Activated effector memory CD4-positive, alpha-beta T cell treated with anti-CD3 and anti-CD28 coated beads, Interleukin-2, amount 50 U/mL, for 16 hours (primary cell): ENCODE data around the gene PPP1R9A.

Source experiments
- DNase-seq: peaks from one replicate; pipeline ENCODE4 v3.0.0-alpha.2; 2020

Gene PPP1R9A

DNA sequence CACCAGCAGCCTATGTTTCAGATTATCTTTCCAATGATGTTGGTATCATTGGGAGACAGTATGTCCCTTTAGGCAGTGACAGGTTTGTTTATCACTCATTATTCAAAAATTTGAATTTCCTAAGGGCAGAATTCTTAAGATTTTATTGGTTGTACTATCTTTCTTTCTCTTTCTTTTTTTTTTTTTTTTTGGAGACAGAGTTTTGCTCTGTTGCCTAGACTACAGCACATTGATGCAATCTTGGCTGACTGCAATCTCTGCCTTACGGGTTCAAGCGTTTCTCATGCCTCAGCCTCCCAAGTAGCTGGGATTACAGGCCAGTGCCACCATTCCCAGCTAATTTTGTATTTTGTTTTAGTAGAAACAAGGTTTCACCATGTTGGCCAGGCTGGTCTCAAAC lies 305.8 kb downstream of the PPP1R9A start:
- DNase-seq, result no peak

DNA sequence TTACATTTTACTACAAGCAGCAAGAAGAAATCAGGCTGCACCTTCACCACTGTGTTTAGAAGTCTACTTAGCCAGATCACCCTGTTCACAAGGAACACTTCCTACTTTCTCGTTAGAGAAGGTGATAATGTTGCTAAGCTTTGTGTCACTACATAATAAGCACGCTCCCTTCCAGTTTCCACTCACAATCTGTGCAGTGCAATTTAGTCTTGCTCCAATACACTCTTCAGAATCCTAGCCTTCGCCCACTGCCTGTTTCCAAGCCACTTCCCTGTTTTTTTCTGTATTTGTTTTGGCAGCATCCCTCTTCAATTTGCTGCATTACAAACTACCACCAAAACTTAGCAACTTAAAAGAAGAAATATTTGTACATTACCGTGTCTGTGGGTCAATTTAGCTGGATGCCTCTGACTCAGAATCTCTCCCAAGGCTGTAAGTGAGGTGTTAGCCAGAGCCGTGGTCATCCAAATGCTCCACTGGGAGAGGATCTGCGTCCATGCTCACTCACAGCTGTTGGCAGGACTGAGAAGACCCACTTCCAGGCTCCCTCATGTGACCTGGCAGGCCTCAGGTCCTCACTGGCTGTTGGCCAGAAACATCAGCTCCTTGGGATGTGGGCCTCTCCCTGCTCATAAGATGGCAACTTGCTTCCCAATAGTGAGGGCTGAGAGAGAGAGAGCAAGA lies 306.6 kb downstream of the PPP1R9A start:
- DNase-seq, result no peak

GRCh38 chr7:95219721-95220120 lies 312.3 kb downstream of the PPP1R9A start:
- DNase-seq, result no peak

DNA sequence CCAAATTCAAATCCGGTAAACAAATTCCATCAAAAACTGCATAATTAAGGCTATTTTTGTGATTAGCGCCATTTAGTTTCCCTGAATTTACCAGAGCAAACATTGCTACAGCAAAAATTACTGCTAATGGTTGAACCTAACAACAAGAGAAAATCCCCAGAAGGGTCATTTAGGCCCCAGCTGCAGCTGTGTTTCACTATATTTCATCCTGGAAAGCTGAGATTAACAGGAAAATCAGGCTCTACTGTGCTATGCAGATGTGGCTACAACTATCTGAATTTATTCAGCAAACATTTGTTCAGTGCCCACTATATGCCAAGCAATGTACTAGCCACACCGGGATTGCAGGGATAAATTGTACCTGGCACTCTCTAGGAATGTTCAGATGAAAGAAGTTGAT lies 312.9 kb downstream of the PPP1R9A start:
- DNase-seq, result no peak

DNA sequence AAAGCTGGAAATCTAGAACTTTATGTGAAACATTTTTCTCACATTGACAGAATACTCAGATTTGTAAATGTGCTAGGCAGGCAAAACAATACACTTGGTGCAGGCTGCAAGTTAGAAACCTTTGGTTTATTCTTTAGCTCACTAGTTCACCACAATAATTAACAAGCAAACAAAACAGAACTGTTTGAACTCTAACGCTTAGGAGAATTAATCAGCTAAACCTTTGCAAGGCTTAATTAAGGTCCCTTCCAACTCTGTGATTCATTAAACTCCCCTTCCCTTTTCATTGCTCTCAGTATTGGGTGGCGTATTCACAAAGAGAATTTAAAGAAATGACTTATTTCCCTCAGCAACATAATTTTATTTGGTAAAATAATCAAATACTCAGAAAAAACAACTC lies 317.9 kb downstream of the PPP1R9A start:
- no peak for DNase-seq

DNA sequence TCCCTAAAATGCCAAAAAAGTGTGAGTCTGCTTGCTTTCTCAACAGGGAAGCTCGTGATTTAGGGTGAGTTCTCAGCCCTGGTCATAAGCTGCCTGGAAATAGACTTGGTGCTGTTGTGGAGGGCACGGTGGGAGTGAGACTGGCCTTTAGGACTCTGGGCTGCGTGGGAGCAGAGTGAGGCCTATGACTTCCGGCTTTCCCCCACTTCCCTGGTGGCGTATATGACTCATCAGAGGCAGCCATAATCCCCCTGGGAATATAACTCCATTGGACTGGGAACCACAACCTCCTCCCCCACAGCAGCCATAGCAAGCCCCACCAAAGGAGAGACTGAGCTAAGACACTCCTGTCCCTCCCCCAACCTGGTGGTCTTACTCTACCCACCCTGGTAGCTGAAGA lies 321.9 kb downstream of the PPP1R9A start:
- DNase-seq, result no peak

- DNase-seq, result no peak
Observed at GRCh38 chr7:95238252-95238943, 331.0 kb downstream of the PPP1R9A start.

- DNase-seq, result no peak
Observed at GRCh38 chr7:95240921-95241320, 333.5 kb downstream of the PPP1R9A start.

- no peak for DNase-seq
Observed at GRCh38 chr7:95242266-95242665, 334.9 kb downstream of the PPP1R9A start.

GRCh38 chr7:95244616-95245015 lies 337.2 kb downstream of the PPP1R9A start:
- no peak for DNase-seq

DNA sequence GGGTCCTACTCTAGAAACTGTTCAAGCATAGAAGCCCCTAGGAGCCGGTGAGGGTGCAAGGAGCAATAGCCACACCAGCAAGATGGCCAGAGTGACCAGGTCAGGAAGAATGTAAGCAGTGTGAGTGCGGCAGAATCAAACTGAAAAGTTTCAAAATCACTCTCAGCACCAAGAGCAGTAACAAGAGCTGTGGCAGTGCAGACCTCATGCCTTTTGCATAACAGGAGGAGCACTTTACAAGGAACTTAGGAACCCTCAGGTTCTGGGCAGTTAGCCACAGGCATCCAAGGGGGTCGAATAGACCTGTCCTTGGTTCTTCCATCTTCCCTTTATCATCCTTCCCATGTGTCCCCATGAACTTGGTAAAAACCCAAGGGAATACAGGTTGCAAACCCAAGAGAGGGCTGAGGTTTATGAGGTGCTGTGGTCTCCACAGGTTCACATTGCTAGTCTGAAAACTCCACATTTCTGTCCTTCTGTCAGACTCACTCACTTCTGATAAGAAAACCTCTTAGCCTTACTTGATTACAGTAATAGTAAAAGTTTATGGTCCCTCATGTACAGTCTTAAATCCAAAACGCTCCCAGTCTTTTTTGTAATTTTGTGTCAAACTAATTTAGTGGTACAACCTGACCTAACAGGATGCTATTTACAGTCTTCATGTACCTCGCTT lies 338.6 kb downstream of the PPP1R9A start:
- no peak for DNase-seq

GRCh38 chr7:95246831-95247370 lies 339.5 kb downstream of the PPP1R9A start:
- no peak for DNase-seq

GRCh38 chr7:95250571-95250970 lies 343.2 kb downstream of the PPP1R9A start:
- DNase-seq, result no peak

DNA sequence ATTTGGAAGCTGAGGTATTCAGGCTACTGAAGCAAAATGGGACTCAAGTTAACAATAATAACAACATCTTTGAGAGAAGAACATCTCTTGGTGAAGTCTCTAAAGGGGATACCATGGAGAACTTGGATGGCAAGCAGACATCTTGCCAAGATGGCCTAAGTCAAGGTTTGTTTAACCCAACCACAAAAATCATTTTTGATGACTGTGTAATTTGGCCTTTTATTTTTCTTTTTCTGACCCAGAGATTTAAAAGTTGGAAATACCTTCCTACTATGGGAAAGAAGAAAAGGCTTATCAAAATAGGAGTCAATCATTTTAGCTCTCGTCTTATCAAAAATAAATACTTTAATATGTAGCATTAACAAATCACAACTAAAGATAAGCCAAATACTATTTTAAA lies 344.6 kb downstream of the PPP1R9A start:
- DNase-seq, result no peak

- no peak for DNase-seq
Observed at GRCh38 chr7:95253986-95254385, 346.6 kb downstream of the PPP1R9A start.

- DNase-seq, result no peak
Observed at GRCh38 chr7:95255691-95256090, 348.3 kb downstream of the PPP1R9A start.

DNA sequence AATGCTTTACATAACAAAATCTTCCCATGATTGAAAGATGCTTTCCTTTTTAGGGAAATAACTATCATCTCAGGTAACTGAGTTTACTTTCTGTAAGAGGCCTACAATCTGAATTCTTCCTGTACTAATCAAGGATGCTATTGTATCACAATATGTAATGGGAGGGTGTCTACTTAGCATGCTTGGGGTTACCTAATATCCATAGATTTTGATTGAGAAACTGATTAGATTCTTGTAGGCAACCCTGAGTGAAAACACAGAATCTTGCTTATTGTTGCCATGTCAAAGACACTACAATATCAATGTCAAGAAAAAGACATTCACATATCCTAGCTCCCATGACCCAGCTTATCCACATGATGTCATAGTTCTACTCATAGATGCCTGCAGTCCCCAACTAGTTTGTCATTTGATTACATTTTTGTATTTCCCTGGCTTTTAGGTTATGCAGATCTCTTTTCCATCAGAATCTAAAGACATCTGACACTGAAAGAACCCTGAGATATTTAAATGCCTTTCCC lies 354.6 kb downstream of the PPP1R9A start:
- DNase-seq, result no peak

GRCh38 chr7:95262875-95263274 lies 355.5 kb downstream of the PPP1R9A start:
- no peak for DNase-seq

GRCh38 chr7:95263785-95264362 lies 356.5 kb downstream of the PPP1R9A start:
- DNase-seq, result no peak

- DNase-seq, result no peak
Observed at GRCh38 chr7:95264363-95264891, 357.0 kb downstream of the PPP1R9A start.

DNA sequence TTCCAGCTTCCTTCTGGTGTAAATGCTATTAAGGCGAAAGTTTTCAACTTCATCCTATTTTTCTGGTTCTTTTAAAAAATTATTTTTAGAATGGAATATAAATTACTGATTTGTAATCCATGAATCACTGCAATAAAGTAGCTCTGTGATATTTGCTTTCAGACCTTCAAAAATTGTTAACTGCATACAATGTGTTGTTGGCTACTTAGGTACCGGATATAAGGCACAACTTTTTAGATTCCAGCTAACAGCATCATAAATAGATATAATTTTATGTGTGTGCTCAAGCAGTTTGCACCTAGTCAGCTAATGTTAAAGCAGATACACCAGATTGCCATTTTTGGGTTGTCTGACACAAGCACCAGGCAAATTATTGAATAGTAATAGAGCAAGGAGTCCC lies 358.2 kb downstream of the PPP1R9A start:
- DNase-seq, result no peak

DNA sequence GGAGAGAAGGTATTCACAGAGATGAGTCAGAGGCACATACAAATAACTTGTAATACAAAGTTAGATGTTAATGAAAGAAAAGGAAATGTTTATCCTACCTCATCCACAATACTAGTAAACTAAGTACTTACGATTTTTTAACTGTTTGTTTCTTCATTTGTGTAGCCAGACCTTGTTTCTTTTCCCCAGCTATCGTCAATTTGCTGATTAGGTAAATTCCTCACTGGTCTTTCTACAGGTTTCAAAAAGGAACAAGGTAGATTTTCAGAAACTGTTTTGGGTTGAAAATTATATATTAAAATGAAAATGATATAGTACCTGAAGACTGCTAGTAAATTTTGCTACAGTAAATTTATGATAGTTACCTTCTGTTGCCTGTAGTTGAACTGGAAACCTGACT lies 360.4 kb downstream of the PPP1R9A start:
- no peak for DNase-seq

- DNase-seq, result no peak
Observed at GRCh38 chr7:95269640-95270039, 362.2 kb downstream of the PPP1R9A start.
